Body of pancreas (tissue), 4 donors: Measurements from ENCODE around the gene AFG3L2. TPM values are rescaled to one million over a fixed set of nuclear protein-coding genes. Genes with fewer than 3 reads are reported as not detected.

Experiments used
- ATAC-seq: fragments of 150-250 bp; one replicate; pipeline ENCODE4 v1.9.1; 2016
- DNase-seq, 4 donors: peaks; one replicate each; pipeline ENCODE4 v3.0.0-alpha.2; 2019
- H3K27ac ChIP-seq, 4 donors: fragments of 200-600 bp; sonication (generic); 1 replicate in 3 of 4; 2 replicates in 1 of 4; pipeline versions ENCODE4 v1.5.1 to v1.6.1; 2016 to 2019; ENCODE audit warnings: mild to moderate bottlenecking in 1 of 4, mixed read lengths in 1 of 4, moderate library complexity in 1 of 4
- H3K27me3 ChIP-seq, 2 donors: fragments of 200-600 bp; sonication (generic); one replicate each; pipeline ENCODE4 v1.6.0; 2016; ENCODE audit warnings: mild to moderate bottlenecking in 1 of 2
- H3K36me3 ChIP-seq, 2 donors: fragments of 200-600 bp; sonication (generic); replicated peaks in 1 of 2; 2 replicates each; pipeline ENCODE4 v1.5.1; 2016; ENCODE audit warnings: low read depth in 2 of 2; ENCODE audit not compliant: insufficient read depth in 1 of 2
- H3K4me1 ChIP-seq: fragments of 200-600 bp; sonication (generic); one replicate; pipeline ENCODE4 v1.6.0; 2016
- H3K4me3 ChIP-seq, 2 donors: fragments of 200-600 bp; sonication (generic); 1 replicate in 1 of 2; 2 replicates in 1 of 2; pipeline ENCODE4 v1.5.1; 2016 to 2019
- H3K9me3 ChIP-seq, 3 donors: fragments of 200-600 bp; sonication (generic); 1 replicate in 2 of 3; 2 replicates in 1 of 3; pipeline ENCODE4 v1.5.1; 2016
- CTCF ChIP-seq, 7 experiments: fragments of 450-650 bp in 4 of 7; fragments of 200-600 bp in 3 of 7; sonication (generic) in 3 of 7; IDR thresholded peaks; one replicate each; pipeline ENCODE4 v1.5.1; 2016 to 2019; ENCODE audit warnings: antibody characterized with exemption in 7 of 7
- POLR2A ChIP-seq, 3 donors: fragments of 450-650 bp; IDR thresholded peaks; one replicate each; pipeline ENCODE4 v1.6.1; 2016; ENCODE audit warnings: antibody characterized with exemption in 3 of 3, mild to moderate bottlenecking in 2 of 3
- WGBS, 2 donors: methylation state at CpG; one replicate each; pipeline ENCODE4 v1.1.5; 2017; 5-methylcytosine and 5-hydroxymethylcytosine counted together
- intact Hi-C: fragments of 100-400 bp; cut with DNase I; formaldehyde crosslinking; loops from one replicate; pipeline ENCODE4 v1.15.1; 2023
- total RNA-seq, 2 donors: library from RNA; depleted of rRNA; stranded (reverse); fragments of >200 nt; gene quantifications; one replicate each; pipeline ENCODE4 v1.1.0, GENCODE V29; 2016

Gene AFG3L2
- total RNA-seq, 2 donors from 2014 or later: 30.4 to 33.6 TPM

DNA sequence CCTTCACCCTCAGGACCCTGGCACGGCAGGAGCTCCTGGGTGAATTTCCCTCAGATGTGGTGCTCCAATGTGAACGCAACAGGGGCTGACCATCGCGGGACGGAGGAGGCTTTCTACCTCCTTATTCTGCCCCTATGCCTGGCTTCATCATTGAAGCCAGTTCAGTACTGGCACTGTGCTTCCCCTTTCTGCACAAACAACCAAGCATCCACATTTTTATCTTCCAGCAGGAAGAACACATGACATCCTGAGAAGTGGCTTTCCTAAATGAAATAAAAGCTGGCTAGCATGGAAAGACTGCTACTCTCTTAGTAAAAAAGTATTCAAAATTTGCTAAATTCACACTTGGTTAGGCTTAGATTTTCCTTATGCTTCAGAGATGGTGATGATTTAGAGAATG is 24.8 kb downstream of the AFG3L2 start:
- intact Hi-C loops: no loop called here
- DNase-seq (no peak), ATAC-seq (no peak)
- Histone ChIP-seq H3K27ac (no peak overlapping the region), H3K4me3 (no peak overlapping the region), H3K9me3 (no peaks in the 10 kb centered on the region), H3K4me1 (no peaks in the 10 kb centered on the region), H3K27me3 (no peaks in the 10 kb centered on the region), H3K36me3 (peaks cover 5 to 39% of the 10 kb centered on the region in 2 donors)
- WGBS, 2 donors: 76 to 93% methylated on average over 2 to 5 of the region's 5 CpGs
- TF ChIP-seq CTCF (IDR thresholded peaks at IDR 0.05): no peak
- TF ChIP-seq POLR2A (IDR thresholded peaks at IDR 0.05): no peak

DNA sequence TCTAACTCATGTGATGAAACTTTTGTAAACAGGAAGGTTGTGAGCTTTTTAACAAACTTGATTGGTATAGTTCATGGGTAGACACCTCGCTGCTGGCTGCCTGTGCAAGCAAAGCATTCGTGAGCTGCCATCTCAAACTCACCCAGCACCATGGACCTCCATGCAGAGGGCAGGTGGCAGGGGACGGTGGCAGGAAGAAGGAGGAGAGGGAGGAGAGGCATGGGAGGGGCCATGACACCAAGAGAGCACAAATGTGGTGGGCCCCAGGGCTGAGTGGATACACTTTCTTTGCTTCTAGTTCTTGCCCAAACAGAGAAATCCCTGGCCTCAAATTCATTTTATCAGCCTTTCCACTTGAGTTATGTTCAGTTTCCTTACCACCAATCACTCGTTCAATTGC is 29.1 kb downstream of the AFG3L2 start:
- no peaks in the 10 kb centered on the region for H3K4me1 ChIP-seq
- intact Hi-C loops: no loop called here
- DNase-seq (no peak), ATAC-seq (no peak)
- 86 to 87% methylated on average over 4 of the region's 4 CpGs for WGBS, 2 donors
- no peak overlapping the region for H3K27ac ChIP-seq
- no peaks in the 10 kb centered on the region for H3K9me3 ChIP-seq
- TF ChIP-seq POLR2A (IDR thresholded peaks at IDR 0.05) (no peak), CTCF (IDR thresholded peaks at IDR 0.05) (no peak)
- H3K27me3 ChIP-seq: no peaks in the 10 kb centered on the region
- H3K36me3 ChIP-seq: peaks cover 14 to 42% of the 10 kb centered on the region in 2 donors
- H3K4me3 ChIP-seq: no peak overlapping the region

- no peak for ATAC-seq
- H3K36me3 ChIP-seq: peaks cover 16 to 37% of the 10 kb centered on the region in 2 donors
Measured at GRCh38 chr18:12346240-12346565, 30.8 kb downstream of the AFG3L2 start.

GRCh38 chr18:12345491-12346239 is 31.4 kb downstream of the AFG3L2 start:
- WGBS, 2 donors: 87 to 91% methylated on average over 13 of the region's 13 CpGs
- no peaks in the 10 kb centered on the region for H3K4me1 ChIP-seq
- TF ChIP-seq POLR2A (IDR thresholded peaks at IDR 0.05) (no peak), CTCF (IDR thresholded peaks at IDR 0.05) (no peak)
- no peaks in the 10 kb centered on the region for H3K9me3 ChIP-seq
- intact Hi-C loops: no loop called here
- no peak for ATAC-seq
- peaks cover 16 to 34% of the 10 kb centered on the region in 2 donors for H3K36me3 ChIP-seq
- no peak overlapping the region for H3K4me3 ChIP-seq
- DNase-seq: no peak
- no peaks in the 10 kb centered on the region for H3K27me3 ChIP-seq
- no peak overlapping the region for H3K27ac ChIP-seq

More at GRCh38 chr18:12346240-12346565, 30.8 kb downstream of the AFG3L2 start:
- H3K27ac ChIP-seq: no peak overlapping the region
- H3K27me3 ChIP-seq: no peaks in the 10 kb centered on the region
- WGBS, 2 donors: 89 to 96% methylated on average over 7 of the region's 7 CpGs
- H3K9me3 ChIP-seq: no peaks in the 10 kb centered on the region
- TF ChIP-seq POLR2A (IDR thresholded peaks at IDR 0.05) (no peak), CTCF (IDR thresholded peaks at IDR 0.05) (no peak)
- no peak overlapping the region for H3K4me3 ChIP-seq
- no peak for DNase-seq
- intact Hi-C loops: no loop called here
- no peaks in the 10 kb centered on the region for H3K4me1 ChIP-seq

DNA sequence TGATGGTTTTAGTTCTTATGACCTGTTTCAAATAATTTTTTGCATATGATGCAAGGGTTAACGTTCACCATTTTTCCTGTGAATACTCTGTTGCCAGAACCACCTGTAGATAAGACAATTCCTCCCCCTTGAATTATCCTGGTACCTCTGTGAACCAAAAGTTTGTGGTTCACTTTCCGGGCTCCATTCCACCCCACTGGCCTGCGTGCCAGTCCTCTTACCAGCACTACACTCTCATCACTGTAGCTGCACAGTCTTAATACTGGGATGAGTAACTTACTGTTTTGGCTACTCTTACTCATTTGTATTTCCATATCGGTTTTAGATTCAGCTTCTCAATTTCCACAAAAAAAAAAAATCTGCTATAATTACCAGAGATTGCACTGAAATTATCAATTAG is 34.4 kb downstream of the AFG3L2 start:
- H3K9me3 ChIP-seq: no peaks in the 10 kb centered on the region
- H3K27me3 ChIP-seq: no peaks in the 10 kb centered on the region
- DNase-seq: no peak
- no peak for ATAC-seq
- peaks cover 16 to 30% of the 10 kb centered on the region in 2 donors for H3K36me3 ChIP-seq
- no peak overlapping the region for H3K4me3 ChIP-seq
- H3K4me1 ChIP-seq: no peaks in the 10 kb centered on the region
- H3K27ac ChIP-seq: no peak overlapping the region
- WGBS, 2 donors: 87% methylated on average over 4 of the region's 4 CpGs
- TF ChIP-seq POLR2A (IDR thresholded peaks at IDR 0.05) (no peak), CTCF (IDR thresholded peaks at IDR 0.05) (no peak)
- intact Hi-C loops: no loop called here
